ENCODE measurements around the gene RNASE8.
"Not testable (repeated sequence)": the region's sequence is repeated elsewhere in the genome, so short reads cannot be mapped to it uniquely, and the experiment has no call there.

Gene RNASE8

DNA sequence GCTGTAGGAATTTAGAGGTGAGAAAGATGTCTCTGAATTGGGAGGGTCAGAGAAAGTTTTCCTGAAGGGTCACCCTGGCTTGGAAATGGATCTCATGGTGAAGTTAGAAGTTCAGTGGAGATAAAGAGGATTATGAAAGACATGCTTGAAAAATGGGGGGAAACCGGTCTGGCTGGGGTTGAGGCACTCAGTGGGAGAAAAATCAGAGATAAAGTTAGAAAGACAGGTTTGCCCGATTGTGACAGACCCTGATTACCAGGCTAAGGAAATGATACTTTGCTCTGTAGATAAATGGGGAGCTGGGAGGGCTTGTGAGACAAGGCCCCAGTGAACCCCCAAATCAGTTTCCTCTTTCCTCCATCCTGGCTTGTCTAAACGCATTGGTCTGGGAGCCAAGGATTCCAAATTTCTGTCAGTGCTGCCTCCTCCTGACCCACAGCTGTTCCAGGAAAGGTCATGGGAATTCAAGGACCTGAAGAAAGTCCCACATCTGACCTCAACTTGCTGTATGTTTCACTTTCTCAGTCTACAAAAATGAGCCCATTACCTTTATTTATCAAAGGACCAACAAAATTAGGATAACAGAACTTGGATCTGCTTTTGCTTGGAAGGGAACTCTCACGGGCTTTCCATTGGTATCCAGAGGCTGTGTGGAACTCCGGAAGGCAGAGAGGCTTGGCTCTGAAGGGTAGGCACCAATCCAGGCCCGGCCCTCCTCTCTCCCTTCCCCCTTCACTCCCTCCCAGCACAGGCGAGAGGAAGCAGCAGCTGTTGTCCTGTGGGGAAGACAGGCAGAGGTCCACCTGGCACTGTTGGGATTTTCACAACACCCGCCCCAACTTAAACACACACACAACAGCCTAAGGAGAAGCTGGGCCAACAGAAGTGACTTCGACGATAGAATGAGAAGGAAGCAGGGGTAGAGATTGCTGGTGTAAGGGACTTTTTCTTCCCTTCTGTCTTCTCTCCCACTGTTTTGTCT, 18.9 kb upstream of the RNASE8 start:
- Mint-ChIP-seq H3K27ac (no peak overlapping the region), H3K36me3 (ENCODE audit: low read depth) (no peaks in the 10 kb centered on the region), H3K9me3 (no peaks in the 10 kb centered on the region), H3K4me1 (ENCODE audit: low read depth) (no peaks in the 10 kb centered on the region), H3K4me3 (no peak overlapping the region), H3K27me3 (peaks cover 8% of the 10 kb centered on the region)
- no peak for DNase-seq

DNA sequence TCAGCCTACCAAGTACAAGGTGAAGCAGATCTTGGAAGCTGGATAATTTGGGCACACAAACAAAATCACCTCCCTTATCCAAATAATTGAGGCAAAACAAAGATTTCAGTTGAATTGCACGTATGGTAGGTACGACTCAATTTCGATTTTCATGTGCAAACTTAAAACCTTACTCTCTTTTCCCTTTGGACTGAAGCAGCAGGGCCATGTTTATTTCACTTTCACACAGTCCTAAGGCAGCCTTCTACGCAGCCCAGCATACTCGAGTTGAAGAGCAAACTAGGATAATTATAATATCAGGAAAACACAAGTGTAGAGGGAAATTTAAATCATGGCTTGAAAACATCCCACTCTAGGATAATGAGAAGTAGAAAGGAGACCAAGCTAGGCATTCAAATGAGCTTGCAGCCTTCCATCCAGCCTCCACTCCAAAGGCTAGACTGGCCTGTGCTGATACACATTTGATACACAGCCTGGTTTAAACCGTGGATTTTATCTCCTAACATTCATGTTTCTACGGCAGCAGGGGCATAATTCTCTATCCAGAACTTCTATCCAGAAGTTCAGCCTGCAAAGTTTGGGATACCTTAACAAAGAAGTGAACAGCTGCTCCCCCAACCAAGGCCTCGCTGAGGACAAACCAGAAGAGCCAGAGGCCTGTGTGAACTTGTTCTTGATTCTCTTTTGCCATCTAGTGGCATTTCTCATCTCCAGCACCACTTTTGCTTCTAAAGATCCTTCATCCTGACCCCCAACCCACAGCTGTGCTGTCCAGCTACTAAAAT, 17.8 kb upstream of the RNASE8 start:
- Mint-ChIP-seq H3K4me1 (ENCODE audit: low read depth) (peaks cover 7% of the 10 kb centered on the region), H3K36me3 (ENCODE audit: low read depth) (no peaks in the 10 kb centered on the region), H3K27me3 (peaks cover 10% of the 10 kb centered on the region), H3K27ac (no peak overlapping the region), H3K9me3 (no peaks in the 10 kb centered on the region), H3K4me3 (no peak overlapping the region)
- DNase-seq = no peak

DNA sequence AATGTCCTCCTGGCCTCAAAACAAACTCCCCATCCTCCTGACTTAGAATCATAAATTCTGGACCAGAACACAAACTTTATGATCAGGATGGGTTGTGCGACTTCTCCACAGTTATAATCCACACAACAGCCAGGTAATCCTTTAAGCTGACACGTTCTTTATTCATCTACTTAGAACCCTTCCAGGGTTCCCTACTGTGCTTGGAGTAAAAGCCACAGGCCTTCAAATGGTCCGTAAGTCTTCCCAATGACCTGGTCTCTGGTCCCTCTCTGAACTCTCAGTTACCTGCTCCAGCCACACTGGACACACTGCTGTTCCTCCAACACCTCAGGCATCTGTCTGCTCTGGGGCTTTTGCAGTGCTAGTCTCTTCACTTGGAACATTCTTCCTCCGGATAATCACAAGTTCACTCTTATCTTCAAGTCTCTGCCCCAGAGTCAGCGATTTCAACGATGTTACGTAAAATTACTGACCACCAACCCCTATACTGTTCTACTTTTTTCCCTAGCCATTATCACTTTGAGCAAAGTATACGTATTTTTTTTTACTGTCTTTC, 17.2 kb upstream of the RNASE8 start:
- Mint-ChIP-seq H3K27ac (no peak overlapping the region), H3K4me3 (no peak overlapping the region), H3K36me3 (ENCODE audit: low read depth) (no peaks in the 10 kb centered on the region), H3K9me3 (no peaks in the 10 kb centered on the region), H3K27me3 (peaks cover 10% of the 10 kb centered on the region), H3K4me1 (ENCODE audit: low read depth) (peaks cover 7% of the 10 kb centered on the region)
- DNase-seq = no peak

DNA sequence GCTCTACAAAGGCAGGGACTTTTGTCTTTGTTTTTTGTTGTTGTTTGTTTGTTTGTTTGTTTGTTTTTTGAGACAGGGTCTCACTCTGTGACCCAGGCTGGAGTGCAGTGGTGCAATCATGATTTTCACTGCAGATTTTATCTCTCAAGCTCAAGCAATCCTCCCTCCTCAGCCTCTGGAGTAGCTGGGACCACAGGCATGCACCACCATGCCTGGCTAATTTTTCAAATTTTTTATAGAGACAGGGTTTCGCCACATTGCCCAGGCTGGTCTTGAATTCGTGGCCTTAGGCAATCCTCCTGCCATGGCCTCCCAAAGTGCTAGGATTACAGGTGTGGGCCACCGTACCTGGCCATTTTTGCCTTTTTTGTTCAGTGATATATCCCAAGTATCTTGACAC, 16.7 kb upstream of the RNASE8 start:
- not testable (repeated sequence) for DNase-seq; H3K36me3 Mint-ChIP-seq (ENCODE audit: low read depth); H3K4me3 Mint-ChIP-seq; H3K27ac Mint-ChIP-seq; H3K9me3 Mint-ChIP-seq; H3K4me1 Mint-ChIP-seq (ENCODE audit: low read depth)
- peaks cover 10% of the 10 kb centered on the region for H3K27me3 Mint-ChIP-seq

DNA sequence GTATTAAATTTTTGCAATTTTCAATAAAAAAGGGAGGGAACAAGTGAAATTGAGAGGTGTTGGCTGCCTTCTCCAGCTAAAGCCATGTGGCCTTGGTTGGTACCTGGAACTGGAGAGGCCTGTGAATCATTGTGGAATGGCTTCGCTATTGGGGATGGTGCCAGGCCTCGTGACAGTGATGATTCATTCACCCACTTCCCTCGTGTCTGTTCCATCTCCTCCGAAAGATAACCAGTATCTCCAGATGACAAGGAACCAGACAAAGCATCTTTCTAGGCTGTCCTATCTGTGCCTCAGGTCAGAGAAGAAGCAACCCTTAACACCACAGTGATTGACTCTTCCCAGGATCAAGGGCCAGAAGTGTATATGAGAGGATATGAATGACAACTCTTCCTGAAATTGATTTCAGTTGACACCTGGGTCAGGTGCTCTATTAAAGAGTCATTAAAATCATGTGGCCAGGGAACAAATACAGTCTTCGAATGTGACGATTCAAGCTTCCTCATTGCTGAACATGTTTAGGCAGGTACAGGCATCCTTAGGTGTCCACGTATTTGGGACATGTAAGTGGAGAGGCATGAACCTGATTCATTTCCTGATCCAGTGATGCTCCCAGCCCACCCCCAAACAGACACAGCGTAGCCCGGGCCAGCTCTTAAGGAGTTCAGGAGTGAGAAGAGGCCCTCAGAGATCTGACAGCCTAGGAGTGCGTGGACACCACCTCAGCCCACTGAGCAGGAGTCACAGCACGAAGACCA, 15.8 kb upstream of the RNASE8 start, which contains the start of gene RNASE7:
TSS of gene RNASE7 (plus strand) at position 687 of the 758 bp plus-strand sequence. CDS start 631 bp downstream, outside the sequence.
- Mint-ChIP-seq H3K4me3 (no peak within 1 kb of the TSS), H3K9me3 (no peaks in the 10 kb centered on the region), H3K27me3 (peaks cover 10% of the 10 kb centered on the region), H3K27ac (no peak within 1 kb of the TSS), H3K36me3 (ENCODE audit: low read depth) (no peaks in the 10 kb centered on the region), H3K4me1 (ENCODE audit: low read depth) (peaks cover 7% of the 10 kb centered on the region)
- DNase-seq = no peak

DNA sequence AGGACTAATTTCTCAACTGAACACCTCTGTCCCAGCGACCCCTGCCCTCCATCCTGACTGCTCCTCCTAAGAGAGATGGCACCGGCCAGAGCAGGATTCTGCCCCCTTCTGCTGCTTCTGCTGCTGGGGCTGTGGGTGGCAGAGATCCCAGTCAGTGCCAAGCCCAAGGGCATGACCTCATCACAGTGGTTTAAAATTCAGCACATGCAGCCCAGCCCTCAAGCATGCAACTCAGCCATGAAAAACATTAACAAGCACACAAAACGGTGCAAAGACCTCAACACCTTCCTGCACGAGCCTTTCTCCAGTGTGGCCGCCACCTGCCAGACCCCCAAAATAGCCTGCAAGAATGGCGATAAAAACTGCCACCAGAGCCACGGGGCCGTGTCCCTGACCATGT, 14.7 kb upstream of the RNASE8 start:
- no peaks in the 10 kb centered on the region for H3K36me3 Mint-ChIP-seq (ENCODE audit: low read depth)
- no peak overlapping the region for H3K27ac Mint-ChIP-seq
- H3K27me3 Mint-ChIP-seq = peaks cover 13% of the 10 kb centered on the region
- no peak overlapping the region for H3K4me3 Mint-ChIP-seq
- peaks cover 7% of the 10 kb centered on the region for H3K4me1 Mint-ChIP-seq (ENCODE audit: low read depth)
- no peak for DNase-seq
- no peaks in the 10 kb centered on the region for H3K9me3 Mint-ChIP-seq

DNA sequence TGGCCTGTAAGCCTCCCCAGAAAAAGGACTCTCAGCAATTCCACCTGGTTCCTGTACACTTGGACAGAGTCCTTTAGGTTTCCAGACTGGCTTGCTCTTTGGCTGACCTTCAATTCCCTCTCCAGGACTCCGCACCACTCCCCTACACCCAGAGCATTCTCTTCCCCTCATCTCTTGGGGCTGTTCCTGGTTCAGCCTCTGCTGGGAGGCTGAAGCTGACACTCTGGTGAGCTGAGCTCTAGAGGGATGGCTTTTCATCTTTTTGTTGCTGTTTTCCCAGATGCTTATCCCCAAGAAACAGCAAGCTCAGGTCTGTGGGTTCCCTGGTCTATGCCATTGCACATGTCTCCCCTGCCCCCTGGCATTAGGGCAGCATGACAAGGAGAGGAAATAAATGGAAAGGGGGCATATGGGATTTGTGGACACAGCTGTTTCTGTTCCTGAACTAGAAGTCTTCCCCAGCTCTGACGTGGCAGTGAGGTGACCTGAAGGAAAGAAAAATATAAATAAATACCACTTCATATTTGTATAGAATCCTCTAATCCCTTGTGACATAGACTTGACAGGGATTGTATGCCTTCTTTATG, 14.1 kb upstream of the RNASE8 start:
- Mint-ChIP-seq H3K27me3 (peaks cover 16% of the 10 kb centered on the region), H3K9me3 (no peaks in the 10 kb centered on the region), H3K36me3 (ENCODE audit: low read depth) (no peaks in the 10 kb centered on the region), H3K4me3 (no peak overlapping the region), H3K27ac (no peak overlapping the region), H3K4me1 (ENCODE audit: low read depth) (peaks cover 7% of the 10 kb centered on the region)
- no peak for DNase-seq

DNA sequence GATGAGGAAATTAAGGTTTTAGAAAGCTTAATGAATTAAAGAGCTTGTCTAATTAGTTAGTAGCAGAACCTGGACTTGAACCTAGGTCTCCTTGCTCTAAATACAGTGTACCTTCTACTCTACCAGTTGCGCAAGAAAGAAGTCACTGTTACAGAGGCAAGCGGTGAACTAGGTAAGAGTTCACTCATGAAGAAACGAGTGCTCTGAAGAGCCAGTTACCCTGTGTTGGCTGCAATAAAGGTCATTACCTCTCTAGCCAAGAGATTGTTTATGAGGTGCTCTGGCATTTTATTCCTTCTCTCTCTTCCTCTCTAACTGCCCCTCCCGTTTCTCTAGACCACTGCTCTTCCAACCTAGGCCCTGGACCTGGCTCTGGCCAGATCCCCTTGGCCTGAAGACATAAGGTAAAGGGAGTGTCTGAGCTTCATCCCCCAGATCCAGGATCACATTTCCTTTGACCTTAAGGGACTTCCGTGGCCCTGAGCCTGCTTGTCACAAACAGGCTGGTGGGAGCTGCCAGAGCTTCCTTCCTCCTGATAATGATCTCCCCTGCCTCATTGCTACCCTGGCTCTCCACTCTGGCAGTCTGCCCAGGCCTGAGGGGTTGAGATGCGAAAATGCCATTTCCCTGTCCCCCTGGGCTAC, 13.5 kb upstream of the RNASE8 start:
- no peaks in the 10 kb centered on the region for H3K36me3 Mint-ChIP-seq (ENCODE audit: low read depth)
- H3K4me1 Mint-ChIP-seq (ENCODE audit: low read depth) = peaks cover 7% of the 10 kb centered on the region
- peaks cover 17% of the 10 kb centered on the region for H3K27me3 Mint-ChIP-seq
- H3K9me3 Mint-ChIP-seq = no peaks in the 10 kb centered on the region
- H3K4me3 Mint-ChIP-seq = no peak overlapping the region
- no peak for DNase-seq
- H3K27ac Mint-ChIP-seq = no peak overlapping the region

DNA sequence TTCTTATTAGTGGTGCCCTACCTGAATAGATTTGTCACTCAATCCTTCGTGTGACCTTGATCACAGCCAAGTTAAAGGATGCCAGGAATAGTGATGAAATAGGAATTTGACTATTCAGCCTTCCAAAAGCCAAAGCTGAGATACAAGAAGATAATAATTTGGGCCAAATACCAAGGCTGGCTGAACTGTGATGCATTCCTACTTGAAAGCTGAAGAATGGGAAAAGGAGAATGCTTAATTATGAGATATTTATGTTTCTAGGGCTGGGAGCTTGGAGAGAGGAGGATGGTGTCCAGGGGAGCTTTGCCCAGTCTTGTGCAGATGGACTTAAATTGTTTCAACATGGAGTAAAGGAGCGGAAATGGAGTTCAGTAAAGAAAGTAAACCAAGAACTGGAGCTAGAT, 10.2 kb upstream of the RNASE8 start:
- Mint-ChIP-seq H3K27me3 (peaks cover 27% of the 10 kb centered on the region), H3K4me1 (ENCODE audit: low read depth) (peaks cover 7% of the 10 kb centered on the region), H3K9me3 (no peaks in the 10 kb centered on the region), H3K27ac (no peak overlapping the region), H3K4me3 (no peak overlapping the region), H3K36me3 (ENCODE audit: low read depth) (no peaks in the 10 kb centered on the region)
- no peak for DNase-seq

DNA sequence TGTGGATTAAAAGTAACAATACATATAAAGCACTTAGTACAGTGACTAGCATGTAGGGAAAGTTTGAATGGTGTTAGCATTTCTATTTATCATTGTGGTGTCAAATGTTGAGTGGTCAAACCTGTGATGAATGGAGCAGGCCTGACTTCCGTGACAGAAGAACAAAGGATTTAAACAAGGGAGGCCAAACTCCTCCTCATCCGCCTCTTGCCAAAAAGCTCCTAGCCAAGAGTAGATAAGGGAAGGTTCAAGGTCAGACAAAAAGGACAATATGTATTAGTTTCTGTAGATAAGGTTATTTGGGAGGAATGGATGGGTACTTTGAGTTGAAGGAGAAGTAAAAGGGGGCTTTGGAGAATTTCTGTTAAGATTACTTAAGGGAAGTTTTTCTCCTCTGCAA, 9.0 kb upstream of the RNASE8 start:
- no peaks in the 10 kb centered on the region for H3K36me3 Mint-ChIP-seq (ENCODE audit: low read depth)
- H3K4me1 Mint-ChIP-seq (ENCODE audit: low read depth) = peaks cover 7% of the 10 kb centered on the region
- H3K27ac Mint-ChIP-seq = no peak overlapping the region
- no peak overlapping the region for H3K4me3 Mint-ChIP-seq
- no peaks in the 10 kb centered on the region for H3K9me3 Mint-ChIP-seq
- no peak for DNase-seq
- H3K27me3 Mint-ChIP-seq = peaks cover 19% of the 10 kb centered on the region

DNA sequence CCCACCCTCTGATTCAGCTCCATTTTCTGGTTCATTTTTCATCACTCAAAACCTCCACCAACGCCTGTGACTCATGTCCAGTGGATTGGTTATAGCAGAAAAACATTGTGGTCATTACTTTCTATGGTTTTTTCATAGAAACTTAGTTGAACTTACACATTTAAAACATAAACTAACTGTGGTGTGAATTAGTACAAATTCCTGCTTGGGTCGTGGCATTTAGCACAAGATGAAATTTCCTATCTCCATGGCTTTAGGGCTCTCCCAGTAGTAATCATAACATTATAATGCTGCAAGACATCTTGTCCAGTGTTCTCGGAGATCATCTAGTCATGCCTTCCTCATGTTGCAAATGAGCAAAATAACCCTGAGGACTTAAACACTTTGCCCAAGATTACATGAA, 8.3 kb upstream of the RNASE8 start:
- H3K27ac Mint-ChIP-seq = no peak overlapping the region
- no peak overlapping the region for H3K4me3 Mint-ChIP-seq
- H3K9me3 Mint-ChIP-seq = no peaks in the 10 kb centered on the region
- peaks cover 7% of the 10 kb centered on the region for H3K4me1 Mint-ChIP-seq (ENCODE audit: low read depth)
- no peaks in the 10 kb centered on the region for H3K36me3 Mint-ChIP-seq (ENCODE audit: low read depth)
- H3K27me3 Mint-ChIP-seq = peaks cover 19% of the 10 kb centered on the region
- DNase-seq = no peak

DNA sequence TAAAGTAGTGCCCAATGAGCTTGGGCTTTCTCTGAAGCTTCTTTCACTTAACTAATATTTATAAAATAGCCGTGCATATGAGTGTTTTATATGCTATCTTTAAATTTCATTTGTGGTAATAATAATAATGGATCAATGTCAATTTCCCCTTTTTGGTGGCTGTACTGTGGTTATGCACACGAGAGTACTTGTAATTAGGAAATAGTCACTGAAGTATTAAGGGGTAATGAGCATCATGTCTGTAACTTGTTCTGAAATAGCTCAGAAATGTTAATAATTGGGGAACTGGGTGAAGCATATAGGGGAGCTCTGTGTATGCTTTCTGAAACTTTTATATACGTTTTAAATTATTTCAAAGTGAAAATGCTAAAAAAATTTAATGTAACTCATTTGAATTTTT, 7.0 kb upstream of the RNASE8 start:
- no peak for DNase-seq
- no peaks in the 10 kb centered on the region for H3K36me3 Mint-ChIP-seq (ENCODE audit: low read depth)
- peaks cover 3% of the 10 kb centered on the region for H3K4me1 Mint-ChIP-seq (ENCODE audit: low read depth)
- H3K9me3 Mint-ChIP-seq = no peaks in the 10 kb centered on the region
- H3K27me3 Mint-ChIP-seq = peaks cover 16% of the 10 kb centered on the region
- no peak overlapping the region for H3K4me3 Mint-ChIP-seq
- H3K27ac Mint-ChIP-seq = no peak overlapping the region

DNA sequence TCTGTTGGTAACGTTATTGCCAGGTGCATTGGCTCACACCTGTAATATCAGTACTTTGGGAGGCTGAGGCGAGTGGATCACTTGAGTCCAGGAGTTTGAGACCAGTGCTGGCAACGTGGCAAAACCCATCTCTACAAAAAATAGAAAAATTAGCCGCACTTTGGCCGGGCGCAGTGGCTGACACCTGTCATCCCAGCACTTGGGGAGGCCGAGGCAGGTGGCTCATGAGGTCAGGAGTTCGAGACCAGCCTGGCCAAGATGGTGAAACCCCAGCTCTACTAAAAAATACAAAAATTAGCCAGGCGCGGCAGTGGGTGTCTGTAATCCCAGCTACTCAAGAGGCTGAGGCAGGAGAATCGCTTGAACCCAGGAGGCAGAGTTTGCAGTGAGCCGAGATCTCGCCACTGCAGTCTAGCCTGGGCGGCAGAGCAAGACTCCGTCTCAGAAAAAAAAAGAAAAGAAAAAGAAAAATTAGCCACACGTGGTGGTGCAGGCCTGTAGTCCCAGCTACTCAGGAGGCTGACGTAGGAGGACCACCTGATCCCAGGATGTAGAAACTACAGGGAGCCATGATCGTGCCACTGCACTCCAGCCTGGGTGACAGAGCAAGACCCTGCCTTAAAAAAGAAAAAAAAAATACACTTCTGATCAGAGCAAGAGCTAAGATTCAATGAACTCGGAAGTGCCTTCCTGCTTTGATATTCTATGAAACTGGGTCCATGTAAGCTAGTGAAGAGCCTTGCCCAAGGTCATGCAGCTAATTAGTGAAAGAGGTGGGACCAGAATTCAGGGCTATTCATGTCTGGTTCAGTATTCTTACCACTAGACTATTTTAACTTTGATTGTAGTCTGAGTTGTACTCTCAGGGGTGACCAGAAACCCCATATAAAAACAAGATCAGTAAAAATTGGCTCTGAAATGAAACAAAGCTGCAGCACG, 4.2 kb upstream of the RNASE8 start:
- Mint-ChIP-seq H3K27me3 (peaks cover 11% of the 10 kb centered on the region), H3K9me3 (no peaks in the 10 kb centered on the region), H3K36me3 (ENCODE audit: low read depth) (no peaks in the 10 kb centered on the region), H3K27ac (no peak overlapping the region), H3K4me3 (no peak overlapping the region), H3K4me1 (ENCODE audit: low read depth) (peaks cover 3% of the 10 kb centered on the region)
- no peak for DNase-seq

All from activated T-cell treated with anti-CD3 and anti-CD28 coated beads, Interleukin-2, amount 50 U/mL, for 24 hours (primary cell).